SK-N-SH (cell line): ENCODE data around the gene RGR.

Experiments
- FOXM1 ChIP-seq: IDR thresholded peaks from 2 replicates; pipeline ENCODE4 v1.4.0; 2012; ENCODE audit warnings: low read depth, mild to moderate bottlenecking
- RFX5 ChIP-seq: IDR thresholded peaks from 2 replicates; pipeline ENCODE4 v1.6.1; 2012; ENCODE audit warnings: mild to moderate bottlenecking, improper control_type of control experiment, low read length
- TF ChIP-seq, protein P1 (sequence below): IDR thresholded peaks from 2 replicates; pipeline ENCODE4 v1.4.0; 2012; ENCODE audit warnings: low read depth

DNA sequence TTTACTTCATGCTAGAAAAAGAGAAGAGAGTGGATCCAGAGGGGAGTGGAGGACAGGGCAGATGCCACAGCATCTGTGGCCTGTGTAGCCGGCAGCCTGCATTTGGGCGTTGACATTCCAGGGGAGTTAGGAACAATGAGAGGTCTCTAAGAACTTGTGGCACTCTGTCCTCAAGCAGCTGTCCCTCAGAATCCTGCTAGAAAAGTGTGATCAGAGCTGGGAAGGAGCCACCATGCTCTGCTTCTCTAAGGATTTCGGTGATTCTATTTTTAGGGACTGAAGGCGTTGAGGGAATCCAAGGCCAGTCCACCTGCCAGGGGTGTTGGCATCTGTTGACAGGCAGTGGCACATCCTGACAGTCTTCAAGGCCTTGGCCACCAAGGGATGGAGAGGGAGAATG, 27.1 kb upstream of the RGR start:
- TF ChIP-seq, protein P1, sequence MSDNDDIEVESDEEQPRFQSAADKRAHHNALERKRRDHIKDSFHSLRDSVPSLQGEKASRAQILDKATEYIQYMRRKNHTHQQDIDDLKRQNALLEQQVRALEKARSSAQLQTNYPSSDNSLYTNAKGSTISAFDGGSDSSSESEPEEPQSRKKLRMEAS: no peak
- TF ChIP-seq FOXM1: no peak
- no peak for TF ChIP-seq RFX5
